ENCODE results near the gene DDX31.
"Not testable (repeated sequence)": the region's sequence is repeated elsewhere in the genome, so short reads cannot be mapped to it uniquely, and the experiment has no call there.

Gene DDX31

DNA sequence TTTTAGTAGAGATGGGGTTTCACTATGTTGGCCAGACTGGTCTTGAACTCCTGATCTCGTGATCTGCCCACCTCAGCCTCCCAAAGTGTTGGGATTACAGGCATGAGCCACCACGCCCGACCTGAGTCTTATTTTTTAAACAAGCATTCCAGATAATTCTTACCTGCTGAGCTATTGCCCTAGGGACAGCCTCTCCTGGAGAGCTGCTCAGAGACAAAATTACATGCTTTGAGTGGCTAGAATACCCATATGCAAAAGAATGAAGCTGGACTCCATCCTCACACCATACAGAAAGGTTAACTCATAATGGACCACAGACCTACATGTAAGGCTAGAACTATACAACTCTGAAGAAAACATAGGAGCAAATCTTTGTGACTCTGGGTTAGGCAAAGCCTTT is 42.1 kb upstream of the DDX31 start:
- CTCF ChIA-PET: no interaction called here
- no peak for DNase-seq (ENCODE audit: extremely low spot score)
- no peak for TF ChIP-seq ZNF384 (IDR thresholded peaks at IDR 0.05)
- no peak for TF ChIP-seq ELF4 (IDR thresholded peaks at IDR 0.05)
- no peak for TF ChIP-seq NFRKB (IDR thresholded peaks at IDR 0.05)
- TF ChIP-seq LEF1 (IDR thresholded peaks at IDR 0.05; ENCODE audit: borderline replicate concordance): no peak
- no peak for TF ChIP-seq BHLHE40 (IDR thresholded peaks at IDR 0.05; ENCODE audit: borderline replicate concordance)
- no peak for TF ChIP-seq FOXK2 (IDR thresholded peaks at IDR 0.05)
- TF ChIP-seq FOXA1 (IDR thresholded peaks at IDR 0.05): no peak
- TF ChIP-seq L3MBTL2 (conservative IDR thresholded peaks at IDR 0.05): no peak
- TF ChIP-seq, protein P1, sequence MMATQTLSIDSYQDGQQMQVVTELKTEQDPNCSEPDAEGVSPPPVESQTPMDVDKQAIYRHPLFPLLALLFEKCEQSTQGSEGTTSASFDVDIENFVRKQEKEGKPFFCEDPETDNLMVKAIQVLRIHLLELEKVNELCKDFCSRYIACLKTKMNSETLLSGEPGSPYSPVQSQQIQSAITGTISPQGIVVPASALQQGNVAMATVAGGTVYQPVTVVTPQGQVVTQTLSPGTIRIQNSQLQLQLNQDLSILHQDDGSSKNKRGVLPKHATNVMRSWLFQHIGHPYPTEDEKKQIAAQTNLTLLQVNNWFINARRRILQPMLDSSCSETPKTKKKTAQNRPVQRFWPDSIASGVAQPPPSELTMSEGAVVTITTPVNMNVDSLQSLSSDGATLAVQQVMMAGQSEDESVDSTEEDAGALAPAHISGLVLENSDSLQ (IDR thresholded peaks at IDR 0.05): no peak
- no peak for TF ChIP-seq SP1 (IDR thresholded peaks at IDR 0.05)
- no peak for TF ChIP-seq ARNT (IDR thresholded peaks at IDR 0.05)
- TF ChIP-seq TARDBP (IDR thresholded peaks at IDR 0.05): no peak
- TF ChIP-seq SUZ12 (IDR thresholded peaks at IDR 0.05): no peak
- TF ChIP-seq FOXM1 (IDR thresholded peaks at IDR 0.05; ENCODE audit: borderline replicate concordance): no peak
- TF ChIP-seq CTBP1 (IDR thresholded peaks at IDR 0.05; ENCODE audit: borderline replicate concordance): no peak
- TF ChIP-seq HDGF (IDR thresholded peaks at IDR 0.05; ENCODE audit: borderline replicate concordance): no peak
- POLR2A ChIA-PET: no interaction called here

DNA sequence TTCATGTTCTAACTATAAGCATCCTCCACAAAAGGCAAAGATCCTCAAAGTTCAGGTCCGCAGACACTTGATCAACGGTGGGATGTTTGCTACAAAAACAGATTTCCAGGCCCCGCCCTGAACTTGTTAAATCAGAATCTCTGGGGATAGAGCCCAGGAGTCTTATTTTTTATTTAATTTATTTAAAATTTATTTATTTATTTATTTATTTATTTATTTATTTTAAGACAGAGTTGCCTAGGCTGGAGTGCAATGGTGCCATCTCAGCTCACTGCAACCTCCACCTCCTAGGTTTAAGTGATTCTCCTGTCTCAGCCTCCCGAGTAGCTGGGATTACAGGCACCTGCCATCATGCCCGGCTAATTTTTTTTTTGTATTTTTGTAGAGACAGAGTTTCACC is 41.4 kb upstream of the DDX31 start:
- POLR2A ChIA-PET; DNase-seq (ENCODE audit: extremely low spot score); CTCF ChIA-PET: not testable (repeated sequence)

DNA sequence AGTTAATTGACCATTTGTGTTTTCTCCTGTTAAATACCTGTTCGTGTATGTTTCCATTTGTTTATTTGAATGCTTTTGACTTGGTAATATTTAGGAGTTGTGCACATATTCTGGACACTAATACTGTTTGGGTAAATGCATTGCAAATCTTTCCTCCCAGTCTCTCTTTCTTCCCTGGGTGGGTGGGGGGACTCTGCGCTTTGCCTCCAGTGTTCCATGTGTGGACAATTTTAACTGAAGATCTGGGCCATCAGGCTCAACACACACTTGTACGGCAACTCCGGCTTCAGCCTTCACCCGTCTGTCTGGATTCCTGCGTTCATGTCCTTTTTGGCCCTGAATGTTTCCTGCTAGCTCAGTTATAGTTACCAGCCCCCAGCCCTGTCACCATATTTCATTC is 40.5 kb upstream of the DDX31 start:
- TF ChIP-seq L3MBTL2 (conservative IDR thresholded peaks at IDR 0.05) (no peak), FOXK2 (IDR thresholded peaks at IDR 0.05) (no peak), FOXA1 (IDR thresholded peaks at IDR 0.05) (no peak), ELF4 (IDR thresholded peaks at IDR 0.05) (no peak), CTBP1 (IDR thresholded peaks at IDR 0.05; ENCODE audit: borderline replicate concordance) (no peak), SP1 (IDR thresholded peaks at IDR 0.05) (no peak), ZNF384 (IDR thresholded peaks at IDR 0.05) (no peak), ARNT (IDR thresholded peaks at IDR 0.05) (no peak), TARDBP (IDR thresholded peaks at IDR 0.05) (no peak), LEF1 (IDR thresholded peaks at IDR 0.05; ENCODE audit: borderline replicate concordance) (no peak), FOXM1 (IDR thresholded peaks at IDR 0.05; ENCODE audit: borderline replicate concordance) (no peak), HDGF (IDR thresholded peaks at IDR 0.05; ENCODE audit: borderline replicate concordance) (no peak)
- TF ChIP-seq, protein P1 (IDR thresholded peaks at IDR 0.05): no peak
- POLR2A ChIA-PET: no interaction called here
- CTCF ChIA-PET: no interaction called here
- DNase-seq (ENCODE audit: extremely low spot score): no peak

DNA sequence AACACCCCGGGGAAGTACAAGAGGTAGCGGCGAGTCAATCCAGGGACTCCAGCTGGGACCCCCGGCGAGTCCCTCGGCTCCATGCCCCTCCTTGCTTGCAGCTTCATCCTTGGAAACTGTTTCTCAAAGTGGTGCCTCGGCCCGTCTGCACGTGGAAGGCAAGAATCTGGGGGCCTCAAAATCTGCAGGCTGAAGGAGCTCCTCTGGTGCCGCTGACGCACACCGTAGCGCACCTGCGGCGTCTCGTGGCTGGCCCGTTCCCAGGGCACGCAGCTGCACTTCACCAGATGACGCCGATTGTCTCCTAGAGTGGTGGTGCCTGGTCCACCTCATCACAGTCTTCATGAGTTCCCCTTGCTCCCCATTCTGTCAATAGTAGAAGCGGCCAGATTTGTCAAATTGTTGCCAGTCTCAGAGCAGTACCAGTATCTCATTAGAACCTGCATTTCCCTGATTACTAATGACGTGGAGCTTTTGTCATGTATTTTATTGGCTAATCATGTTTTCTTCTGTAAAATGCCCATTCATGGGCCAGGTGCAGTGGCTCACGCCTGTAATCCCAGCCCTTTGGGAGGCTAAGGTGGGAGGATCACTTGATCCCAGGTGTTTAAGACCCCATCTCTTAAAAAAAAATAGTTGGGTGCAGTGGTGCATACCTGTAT is 39.1 kb upstream of the DDX31 start:
- CTCF ChIA-PET: no interaction called here
- DNase-seq (ENCODE audit: extremely low spot score): no peak
- TF ChIP-seq ARNT (IDR thresholded peaks at IDR 0.05): no peak
- POLR2A ChIA-PET: interaction anchor here (0.6 kb wide), 1 partner anchor 13 kb away, joined by 4 read pairs; no protein-coding TSS in a partner anchor

DNA sequence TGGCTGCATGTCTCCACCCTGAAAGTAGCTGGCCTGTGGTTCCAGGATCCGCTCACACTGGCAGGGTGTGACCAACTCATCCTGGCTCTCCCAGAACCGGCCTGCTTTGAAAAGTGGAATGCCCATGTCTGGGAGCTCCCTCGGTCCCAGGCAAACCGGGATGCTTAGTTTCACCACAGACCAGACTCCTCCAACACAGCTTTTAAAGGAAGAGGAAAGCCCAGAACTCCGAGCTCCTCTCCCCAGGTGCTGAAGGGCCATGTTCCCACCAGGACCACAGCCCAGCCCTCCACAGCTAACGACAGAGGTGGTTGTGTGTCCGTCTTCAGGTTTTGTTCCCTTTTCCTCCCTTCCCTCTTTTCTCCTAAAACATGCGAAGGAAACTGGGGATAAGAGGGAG is 38.5 kb upstream of the DDX31 start:
- DNase-seq (ENCODE audit: extremely low spot score): no peak
- TF ChIP-seq ZNF384 (IDR thresholded peaks at IDR 0.05) (no peak), SP1 (IDR thresholded peaks at IDR 0.05) (no peak), LEF1 (IDR thresholded peaks at IDR 0.05; ENCODE audit: borderline replicate concordance) (no peak), HDGF (IDR thresholded peaks at IDR 0.05; ENCODE audit: borderline replicate concordance) (no peak), FOXM1 (IDR thresholded peaks at IDR 0.05; ENCODE audit: borderline replicate concordance) (no peak), L3MBTL2 (conservative IDR thresholded peaks at IDR 0.05) (no peak), SUZ12 (IDR thresholded peaks at IDR 0.05) (no peak), BHLHE40 (IDR thresholded peaks at IDR 0.05; ENCODE audit: borderline replicate concordance) (no peak), CTBP1 (IDR thresholded peaks at IDR 0.05; ENCODE audit: borderline replicate concordance) (no peak), NFRKB (IDR thresholded peaks at IDR 0.05) (no peak), ELF4 (IDR thresholded peaks at IDR 0.05) (no peak)
- TF ChIP-seq, protein P1 (IDR thresholded peaks at IDR 0.05): no peak
- CTCF ChIA-PET: no interaction called here
- POLR2A ChIA-PET: no interaction called here

DNA sequence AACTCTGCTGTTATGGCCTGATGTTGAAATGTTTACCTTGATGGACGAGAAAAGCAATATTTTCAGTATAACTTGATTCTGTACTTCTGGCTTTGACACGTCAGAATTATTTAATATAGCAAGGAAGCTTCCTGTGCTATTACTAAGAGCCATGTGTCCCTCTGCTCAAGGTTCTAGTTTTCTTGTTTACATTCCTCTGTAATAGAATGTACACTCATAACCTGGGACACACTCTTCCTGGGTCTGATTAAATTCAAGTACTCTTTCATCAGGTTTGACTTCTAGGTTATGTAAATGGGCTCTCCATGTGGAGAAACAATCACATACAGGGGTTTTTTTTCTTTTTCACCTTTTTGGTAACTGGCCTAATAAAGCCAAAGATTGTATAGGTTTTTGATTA is 33.6 kb upstream of the DDX31 start:
- TF ChIP-seq LEF1 (IDR thresholded peaks at IDR 0.05; ENCODE audit: borderline replicate concordance): no peak
- no peak for TF ChIP-seq TARDBP (IDR thresholded peaks at IDR 0.05)
- TF ChIP-seq, protein P1 (IDR thresholded peaks at IDR 0.05): no peak
- TF ChIP-seq ZNF384 (IDR thresholded peaks at IDR 0.05): no peak
- no peak for TF ChIP-seq FOXK2 (IDR thresholded peaks at IDR 0.05)
- no peak for TF ChIP-seq FOXA1 (IDR thresholded peaks at IDR 0.05)
- no peak for TF ChIP-seq FOXM1 (IDR thresholded peaks at IDR 0.05; ENCODE audit: borderline replicate concordance)
- CTCF ChIA-PET: no interaction called here
- no peak for DNase-seq (ENCODE audit: extremely low spot score)
- POLR2A ChIA-PET: no interaction called here

All from HEK293T (cell line).